Measurements from ENCODE around the gene PAEP. TPM values are rescaled to one million over a fixed set of nuclear protein-coding genes. Genes with fewer than 3 reads are reported as not detected.

The PAEP gene
- total and polyA plus RNA-seq, 9 donors: 0.41 to 8.8 (median 1.2) TPM; not detected in 2

- no peak for TF ChIP-seq EP300 (IDR thresholded peaks at IDR 0.05)
- Histone ChIP-seq H3K4me3 (no peak overlapping the region), H3K27ac (no peak overlapping the region), H3K27me3 (no peaks in the 10 kb centered on the region), H3K4me1 (ENCODE audit: insufficient read depth) (no peaks in the 10 kb centered on the region), H3K9me3 (no peaks in the 10 kb centered on the region), H3K36me3 (no peaks in the 10 kb centered on the region)
- intact Hi-C loops (cut with DNase I): no loop called here
- no peak for DNase-seq
- 61 to 64% (median 63%) methylated on average over 5 of the region's 5 CpGs for WGBS, 3 donors
Measured at GRCh38 chr9:135592331-135592590, 30.7 kb downstream of the PAEP start.

- Histone ChIP-seq H3K4me1 (ENCODE audit: insufficient read depth) (no peaks in the 10 kb centered on the region), H3K27me3 (no peaks in the 10 kb centered on the region), H3K27ac (no peak overlapping the region), H3K36me3 (no peaks in the 10 kb centered on the region), H3K9me3 (no peaks in the 10 kb centered on the region), H3K4me3 (no peak overlapping the region)
- 74 to 85% (median 83%) methylated on average over 6 to 13 of the region's 13 CpGs for WGBS, 3 donors
- DNase-seq: no peak
- TF ChIP-seq POLR2A (IDR thresholded peaks at IDR 0.05) (no peak), EP300 (IDR thresholded peaks at IDR 0.05) (no peak)
- TF ChIP-seq, protein P1, sequence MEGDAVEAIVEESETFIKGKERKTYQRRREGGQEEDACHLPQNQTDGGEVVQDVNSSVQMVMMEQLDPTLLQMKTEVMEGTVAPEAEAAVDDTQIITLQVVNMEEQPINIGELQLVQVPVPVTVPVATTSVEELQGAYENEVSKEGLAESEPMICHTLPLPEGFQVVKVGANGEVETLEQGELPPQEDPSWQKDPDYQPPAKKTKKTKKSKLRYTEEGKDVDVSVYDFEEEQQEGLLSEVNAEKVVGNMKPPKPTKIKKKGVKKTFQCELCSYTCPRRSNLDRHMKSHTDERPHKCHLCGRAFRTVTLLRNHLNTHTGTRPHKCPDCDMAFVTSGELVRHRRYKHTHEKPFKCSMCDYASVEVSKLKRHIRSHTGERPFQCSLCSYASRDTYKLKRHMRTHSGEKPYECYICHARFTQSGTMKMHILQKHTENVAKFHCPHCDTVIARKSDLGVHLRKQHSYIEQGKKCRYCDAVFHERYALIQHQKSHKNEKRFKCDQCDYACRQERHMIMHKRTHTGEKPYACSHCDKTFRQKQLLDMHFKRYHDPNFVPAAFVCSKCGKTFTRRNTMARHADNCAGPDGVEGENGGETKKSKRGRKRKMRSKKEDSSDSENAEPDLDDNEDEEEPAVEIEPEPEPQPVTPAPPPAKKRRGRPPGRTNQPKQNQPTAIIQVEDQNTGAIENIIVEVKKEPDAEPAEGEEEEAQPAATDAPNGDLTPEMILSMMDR (IDR thresholded peaks at IDR 0.05): no peak
- intact Hi-C loops (cut with DNase I): no loop called here
Measured at GRCh38 chr9:135592625-135593024, 31.1 kb downstream of the PAEP start.

DNA sequence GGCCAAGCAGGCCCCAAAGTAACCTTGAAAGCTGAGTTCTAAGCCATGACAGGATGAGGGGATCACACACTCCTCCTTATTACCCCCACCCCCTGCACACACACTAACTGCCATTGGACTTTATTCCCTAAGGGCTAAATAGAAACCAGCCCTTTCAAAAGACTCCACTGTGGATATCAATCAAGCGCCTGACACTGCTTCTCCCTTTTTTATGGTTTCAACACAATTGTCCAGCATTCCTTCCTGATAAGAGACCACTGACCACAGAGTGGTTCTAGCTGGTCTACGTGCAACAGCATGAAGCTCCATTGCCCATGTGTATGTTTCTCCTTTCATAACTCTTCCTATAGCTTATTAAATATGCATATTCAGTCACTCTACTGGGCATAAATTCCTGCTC, 34.7 kb downstream of the PAEP start:
- DNase-seq: no peak
- no peaks in the 10 kb centered on the region for H3K36me3 ChIP-seq
- no peak overlapping the region for H3K4me3 ChIP-seq
- 69 to 76% (median 69%) methylated on average over 2 of the region's 2 CpGs for WGBS, 3 donors
- TF ChIP-seq EP300 (IDR thresholded peaks at IDR 0.05) (no peak), POLR2A (IDR thresholded peaks at IDR 0.05) (no peak)
- TF ChIP-seq, protein P1 (IDR thresholded peaks at IDR 0.05): no peak
- intact Hi-C loops (cut with DNase I): no loop called here
- H3K27ac ChIP-seq: no peak overlapping the region
- no peaks in the 10 kb centered on the region for H3K27me3 ChIP-seq
- H3K9me3 ChIP-seq: no peaks in the 10 kb centered on the region
- no peaks in the 10 kb centered on the region for H3K4me1 ChIP-seq (ENCODE audit: insufficient read depth)

GRCh38 chr9:135600296-135600817, 38.8 kb downstream of the PAEP start:
- Histone ChIP-seq H3K27me3 (no peaks in the 10 kb centered on the region), H3K4me3 (no peak overlapping the region), H3K27ac (no peak overlapping the region), H3K4me1 (ENCODE audit: insufficient read depth) (peaks cover 4% of the 10 kb centered on the region), H3K36me3 (no peaks in the 10 kb centered on the region), H3K9me3 (no peaks in the 10 kb centered on the region)
- no peak for TF ChIP-seq EP300 (IDR thresholded peaks at IDR 0.05)
- TF ChIP-seq, protein P1 (IDR thresholded peaks at IDR 0.05): no peak
- no peak for TF ChIP-seq POLR2A (IDR thresholded peaks at IDR 0.05)
- no peak for DNase-seq
- intact Hi-C loops (cut with DNase I): loop anchor here in 3 of 4 donors (5.0 to 10.0 kb wide), 3 partner anchors 104 to 522 kb away; partner anchors contain the start of genes UBAC1 (in 2 of the 3) and KCNT1 (in 1 of the 3)
- 56 to 63% (median 60%) methylated on average over 5 of the region's 5 CpGs for WGBS, 3 donors

GRCh38 chr9:135601988-135602387, 40.4 kb downstream of the PAEP start:
- Histone ChIP-seq H3K4me3 (no peak overlapping the region), H3K4me1 (ENCODE audit: insufficient read depth) (peaks cover 4% of the 10 kb centered on the region), H3K27ac (no peak overlapping the region), H3K27me3 (no peaks in the 10 kb centered on the region), H3K36me3 (no peaks in the 10 kb centered on the region), H3K9me3 (no peaks in the 10 kb centered on the region)
- no peak for TF ChIP-seq EP300 (IDR thresholded peaks at IDR 0.05)
- 81 to 85% (median 81%) methylated on average over 8 of the region's 8 CpGs for WGBS, 3 donors
- DNase-seq: no peak
- intact Hi-C loops (cut with DNase I): loop anchor here in 3 of 4 donors (5.0 to 10.0 kb wide), 3 partner anchors 103 to 520 kb away; partner anchors contain the start of genes UBAC1 (in 2 of the 3) and KCNT1 (in 1 of the 3)

Measured in ovary (tissue), 9 donors.